ENCODE data around the gene SLC22A13. TPM values are rescaled to one million over a fixed set of nuclear protein-coding genes. Genes with fewer than 3 reads are reported as not detected.
A peak's percentile ranks its signal among the peaks of the same experiment; 100 is the strongest.
"Not testable (repeated sequence)": the region's sequence is repeated elsewhere in the genome, so short reads cannot be mapped to it uniquely, and the experiment has no call there.

The SLC22A13 gene
- total RNA-seq, 1 donor from 2014 or later: 1.2 TPM

DNA sequence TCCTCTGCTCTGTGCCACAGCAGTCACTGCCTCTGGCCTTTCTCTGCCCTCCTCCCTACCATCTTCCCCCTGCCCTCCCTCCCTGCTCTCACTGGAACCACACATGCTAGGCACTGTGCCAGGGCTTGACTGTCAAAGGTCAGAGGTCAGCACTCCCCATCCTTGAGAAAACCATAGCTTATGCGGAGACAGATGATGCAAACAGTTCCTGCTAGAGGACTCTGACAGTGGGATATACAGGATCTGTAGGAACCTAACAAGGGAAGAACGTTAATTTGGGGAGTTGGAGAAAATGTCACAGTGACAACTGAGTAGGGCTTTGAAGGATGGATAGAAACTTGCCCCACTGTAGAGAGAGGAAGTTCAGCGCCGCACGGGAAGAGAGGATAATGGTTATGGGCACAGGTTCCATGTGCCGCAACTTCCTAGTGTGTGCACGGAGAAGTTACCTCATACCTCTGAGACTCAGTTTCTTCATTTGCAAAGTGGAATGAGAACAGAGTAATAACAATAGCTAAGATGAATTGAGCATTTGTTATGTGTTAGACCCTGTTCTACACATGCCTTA is 51.7 kb downstream of the SLC22A13 start:
- Mint-ChIP-seq H3K27ac (ENCODE audit: unreplicated experiment) (no peak overlapping the region), H3K36me3 (ENCODE audit: unreplicated experiment) (no peaks in the 10 kb centered on the region), H3K4me3 (ENCODE audit: unreplicated experiment) (no peak overlapping the region), H3K9me3 (ENCODE audit: unreplicated experiment) (peaks cover 5% of the 10 kb centered on the region), H3K4me1 (ENCODE audit: unreplicated experiment) (no peaks in the 10 kb centered on the region), H3K27me3 (ENCODE audit: unreplicated experiment) (no peaks in the 10 kb centered on the region)
- DNase-seq (ENCODE audit: extremely low spot score, unreplicated experiment): no peak
- TF ChIP-seq, protein P1, sequence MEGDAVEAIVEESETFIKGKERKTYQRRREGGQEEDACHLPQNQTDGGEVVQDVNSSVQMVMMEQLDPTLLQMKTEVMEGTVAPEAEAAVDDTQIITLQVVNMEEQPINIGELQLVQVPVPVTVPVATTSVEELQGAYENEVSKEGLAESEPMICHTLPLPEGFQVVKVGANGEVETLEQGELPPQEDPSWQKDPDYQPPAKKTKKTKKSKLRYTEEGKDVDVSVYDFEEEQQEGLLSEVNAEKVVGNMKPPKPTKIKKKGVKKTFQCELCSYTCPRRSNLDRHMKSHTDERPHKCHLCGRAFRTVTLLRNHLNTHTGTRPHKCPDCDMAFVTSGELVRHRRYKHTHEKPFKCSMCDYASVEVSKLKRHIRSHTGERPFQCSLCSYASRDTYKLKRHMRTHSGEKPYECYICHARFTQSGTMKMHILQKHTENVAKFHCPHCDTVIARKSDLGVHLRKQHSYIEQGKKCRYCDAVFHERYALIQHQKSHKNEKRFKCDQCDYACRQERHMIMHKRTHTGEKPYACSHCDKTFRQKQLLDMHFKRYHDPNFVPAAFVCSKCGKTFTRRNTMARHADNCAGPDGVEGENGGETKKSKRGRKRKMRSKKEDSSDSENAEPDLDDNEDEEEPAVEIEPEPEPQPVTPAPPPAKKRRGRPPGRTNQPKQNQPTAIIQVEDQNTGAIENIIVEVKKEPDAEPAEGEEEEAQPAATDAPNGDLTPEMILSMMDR (IDR thresholded peaks at IDR 0.05): no peak

DNA sequence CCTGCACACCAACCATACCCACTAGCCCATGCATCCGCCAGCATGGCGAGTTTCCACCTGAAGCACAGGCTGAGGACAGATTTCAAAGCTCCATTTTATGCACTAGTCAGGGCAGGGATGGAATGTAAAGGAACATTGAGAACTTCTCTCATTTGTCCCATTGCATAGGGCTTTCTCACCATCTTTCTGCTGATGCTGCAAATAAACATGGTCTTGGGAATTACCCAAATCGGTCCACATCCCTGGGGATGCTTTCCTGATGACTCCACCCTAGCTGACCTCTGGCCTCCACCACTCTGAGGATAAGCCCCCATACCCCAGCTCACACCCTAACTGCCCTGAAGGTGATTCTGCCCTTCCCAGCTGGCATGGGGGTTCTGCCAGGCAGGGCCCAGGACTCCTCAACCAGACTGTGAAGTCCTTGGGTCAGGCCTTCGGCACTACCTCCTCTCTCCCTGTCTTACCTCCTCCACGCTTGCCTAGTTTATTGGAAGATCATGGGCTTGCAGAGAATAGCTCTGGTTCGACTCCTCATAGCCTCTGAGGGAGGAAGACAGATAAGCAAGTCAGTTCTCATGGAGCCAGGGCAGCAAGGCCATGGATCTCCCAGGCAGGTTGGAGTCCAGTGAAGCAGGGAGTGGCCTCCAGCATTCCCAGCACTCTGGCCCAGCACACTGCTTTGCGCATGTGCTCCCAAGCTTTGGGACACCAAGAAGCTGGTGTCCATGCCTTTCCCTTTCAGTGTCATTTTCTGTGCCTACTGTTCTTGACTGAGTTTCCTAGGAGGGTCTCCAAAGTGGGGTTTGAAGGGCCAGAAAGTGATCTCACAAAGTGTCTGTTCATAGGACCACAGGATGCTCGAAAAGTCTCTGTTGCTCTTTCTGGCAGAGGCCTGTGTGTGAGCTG is 53.4 kb downstream of the SLC22A13 start:
- no peak overlapping the region for H3K4me3 Mint-ChIP-seq (ENCODE audit: unreplicated experiment)
- TF ChIP-seq, protein P1 (IDR thresholded peaks at IDR 0.05): no peak
- H3K27ac Mint-ChIP-seq (ENCODE audit: unreplicated experiment): no peak overlapping the region
- H3K4me1 Mint-ChIP-seq (ENCODE audit: unreplicated experiment): no peaks in the 10 kb centered on the region
- peaks cover 5% of the 10 kb centered on the region for H3K9me3 Mint-ChIP-seq (ENCODE audit: unreplicated experiment)
- H3K36me3 Mint-ChIP-seq (ENCODE audit: unreplicated experiment): no peaks in the 10 kb centered on the region
- H3K27me3 Mint-ChIP-seq (ENCODE audit: unreplicated experiment): peaks cover 8% of the 10 kb centered on the region
- no peak for DNase-seq (ENCODE audit: extremely low spot score, unreplicated experiment)

DNA sequence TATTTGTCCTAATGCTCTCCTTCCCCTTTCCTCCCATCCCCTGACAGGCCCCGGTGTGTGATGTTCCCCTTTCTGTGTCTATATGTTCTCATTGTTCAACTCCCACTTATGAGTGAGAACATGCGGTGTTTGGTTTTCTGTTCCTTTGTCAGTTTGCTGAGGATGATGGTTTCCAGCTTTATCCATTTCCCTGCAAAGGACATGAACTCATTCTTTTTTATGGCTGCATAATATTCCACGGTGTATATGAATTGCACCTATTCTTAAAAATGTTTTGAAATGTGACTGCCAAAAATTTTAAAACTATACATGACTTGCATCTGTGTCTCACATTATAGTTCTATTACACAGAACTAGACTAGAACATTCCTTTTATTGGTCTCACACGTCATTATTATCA is 55.0 kb downstream of the SLC22A13 start:
- peaks cover 15% of the 10 kb centered on the region for H3K27me3 Mint-ChIP-seq (ENCODE audit: unreplicated experiment)
- not testable (repeated sequence) for H3K4me1 Mint-ChIP-seq (ENCODE audit: unreplicated experiment); DNase-seq (ENCODE audit: extremely low spot score, unreplicated experiment)

DNA sequence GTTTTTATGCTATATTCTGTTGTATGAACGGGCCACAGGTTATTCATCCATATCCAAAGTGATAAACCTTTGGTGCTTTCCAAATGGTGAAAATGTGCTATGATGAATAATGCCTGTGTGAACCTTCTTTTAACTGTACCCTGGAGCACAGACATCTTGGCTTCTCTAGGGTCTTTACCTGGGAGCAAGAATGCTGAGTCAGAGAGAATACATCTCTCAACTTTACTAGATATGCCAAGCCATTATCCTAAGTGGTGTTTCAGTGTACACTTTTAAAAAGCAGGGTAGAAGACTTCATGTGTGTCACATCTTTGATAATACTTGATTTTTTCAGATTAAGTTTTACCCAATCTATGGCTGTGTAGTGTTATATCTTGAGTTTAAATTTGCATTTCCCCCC is 57.4 kb downstream of the SLC22A13 start:
- TF ChIP-seq, protein P1 (IDR thresholded peaks at IDR 0.05): no peak
- Mint-ChIP-seq H3K27ac (ENCODE audit: unreplicated experiment) (no peak overlapping the region), H3K4me3 (ENCODE audit: unreplicated experiment) (no peak overlapping the region), H3K36me3 (ENCODE audit: unreplicated experiment) (no peaks in the 10 kb centered on the region), H3K27me3 (ENCODE audit: unreplicated experiment) (peaks cover 15% of the 10 kb centered on the region), H3K9me3 (ENCODE audit: unreplicated experiment) (peaks cover 12% of the 10 kb centered on the region), H3K4me1 (ENCODE audit: unreplicated experiment) (no peaks in the 10 kb centered on the region)
- DNase-seq (ENCODE audit: extremely low spot score, unreplicated experiment): no peak

More for the DNA sequence above, 55.0 kb downstream of the SLC22A13 start:
- not testable (repeated sequence) for H3K27ac Mint-ChIP-seq (ENCODE audit: unreplicated experiment); H3K4me3 Mint-ChIP-seq (ENCODE audit: unreplicated experiment); H3K36me3 Mint-ChIP-seq (ENCODE audit: unreplicated experiment); H3K9me3 Mint-ChIP-seq (ENCODE audit: unreplicated experiment)

DNA sequence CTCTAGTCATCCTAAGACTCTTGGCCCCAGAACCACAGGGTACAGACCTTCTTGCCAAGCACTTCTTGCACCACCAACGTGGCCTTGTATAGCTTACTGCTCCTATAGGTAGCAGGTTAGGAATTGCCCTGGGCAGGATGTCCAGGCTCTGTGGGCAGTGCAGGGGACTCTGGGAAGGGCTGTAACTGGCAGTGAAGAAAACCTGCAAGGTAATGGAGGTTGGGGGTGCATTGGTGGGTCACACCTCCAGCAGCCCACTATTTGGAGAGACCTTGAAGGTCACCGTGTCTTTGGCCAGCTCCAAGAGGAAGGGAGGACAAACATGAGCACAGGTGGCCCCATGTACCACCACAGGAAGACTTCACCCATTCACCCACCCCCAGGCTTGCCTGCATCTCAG is 59.6 kb downstream of the SLC22A13 start:
- TF ChIP-seq, protein P1 (IDR thresholded peaks at IDR 0.05): no peak
- Mint-ChIP-seq H3K9me3 (ENCODE audit: unreplicated experiment) (peaks cover 12% of the 10 kb centered on the region), H3K36me3 (ENCODE audit: unreplicated experiment) (no peaks in the 10 kb centered on the region), H3K27me3 (ENCODE audit: unreplicated experiment) (peaks cover 15% of the 10 kb centered on the region), H3K4me1 (ENCODE audit: unreplicated experiment) (no peaks in the 10 kb centered on the region), H3K4me3 (ENCODE audit: unreplicated experiment) (no peak overlapping the region), H3K27ac (ENCODE audit: unreplicated experiment) (no peak overlapping the region)
- peak; percentile 62 for DNase-seq (ENCODE audit: extremely low spot score, unreplicated experiment)

All from osteocyte (in vitro differentiated cells).